ENCODE measurements around the gene NFIL3.

NFIL3 gene

GRCh38 chr9:91359734-91360470, 63.7 kb downstream of the NFIL3 start:
- DNase-seq (ENCODE audit: low spot score), result no peak

GRCh38 chr9:91359083-91359482, 64.5 kb downstream of the NFIL3 start:
- no peak for DNase-seq (ENCODE audit: low spot score)

Measured in hepatic stellate cell (primary cell).